SIG-M5 treated with dmso at 0.1 percent for 504 hours (cell line): ENCODE results near the gene CSK.
A peak's percentile ranks its signal among the peaks of the same experiment; 100 is the strongest.

Experiments used
- DNase-seq: peaks from one replicate; lab custom pipeline; 2025; ENCODE audit not compliant: unreplicated experiment; lab: John Stamatoyannopoulos, UW

CSK gene

GRCh38 chr15:74787251-74788041, 5.6 kb downstream of the CSK start:
- DNase-seq: peak; percentile 97

GRCh38 chr15:74788042-74788682, 6.3 kb downstream of the CSK start:
- peak; percentile 54 for DNase-seq

- peak; percentile 45 for DNase-seq
Measured at GRCh38 chr15:74788683-74789151, 6.8 kb downstream of the CSK start.

GRCh38 chr15:74789171-74789631, 7.3 kb downstream of the CSK start:
- peak; percentile 28 for DNase-seq

- DNase-seq: no peak
Measured at GRCh38 chr15:74789741-74790079, 7.8 kb downstream of the CSK start.

- peak; percentile 88 for DNase-seq
Measured at GRCh38 chr15:74790080-74790916, 8.4 kb downstream of the CSK start.

- DNase-seq: no peak
Measured at GRCh38 chr15:74791007-74791406, 9.1 kb downstream of the CSK start.

GRCh38 chr15:74791667-74792066, 9.8 kb downstream of the CSK start:
- no peak for DNase-seq

- DNase-seq: no peak
Measured at GRCh38 chr15:74792227-74793016, 10.5 kb downstream of the CSK start.

- DNase-seq: peak; percentile 35
Measured at GRCh38 chr15:74793135-74794028, 11.5 kb downstream of the CSK start.

- no peak for DNase-seq
Measured at GRCh38 chr15:74794248-74794969, 12.5 kb downstream of the CSK start.

- no peak for DNase-seq
Measured at GRCh38 chr15:74794970-74795349, 13.1 kb downstream of the CSK start.

- no peak for DNase-seq
Measured at GRCh38 chr15:74795966-74796625, 14.2 kb downstream of the CSK start.

- DNase-seq: no peak
Measured at GRCh38 chr15:74798388-74799254, 16.7 kb downstream of the CSK start.

- no peak for DNase-seq
Measured at GRCh38 chr15:74799255-74799855, 17.5 kb downstream of the CSK start.

- peak; percentile 77 for DNase-seq
Measured at GRCh38 chr15:74799856-74800558, 18.1 kb downstream of the CSK start.
